Right renal pelvis (tissue), 4 donors: ENCODE measurements around the gene COL24A1. TPM values are rescaled to one million over a fixed set of nuclear protein-coding genes. Genes with fewer than 3 reads are reported as not detected.
"Not testable (repeated sequence)": the region's sequence is repeated elsewhere in the genome, so short reads cannot be mapped to it uniquely, and the experiment has no call there.

Experiments
- DNase-seq, 4 donors: peaks; one replicate each; pipeline ENCODE4 v3.0.0-alpha.2; 2013; ENCODE audit warnings: low read depth in 4 of 4, low spot score in 3 of 4, missing footprints in 1 of 4
- polyA plus RNA-seq, 4 donors: library from polyadenylated mRNA; unstranded; fragments of 120-200 nt; gene quantifications; one replicate each; pipeline ENCODE4 v1.2.1, GENCODE V29; 2013; ENCODE audit not compliant: insufficient read length in 4 of 4

COL24A1 gene
- polyA plus RNA-seq, 4 donors = 1.8 to 2.2 (median 1.9) TPM

DNA sequence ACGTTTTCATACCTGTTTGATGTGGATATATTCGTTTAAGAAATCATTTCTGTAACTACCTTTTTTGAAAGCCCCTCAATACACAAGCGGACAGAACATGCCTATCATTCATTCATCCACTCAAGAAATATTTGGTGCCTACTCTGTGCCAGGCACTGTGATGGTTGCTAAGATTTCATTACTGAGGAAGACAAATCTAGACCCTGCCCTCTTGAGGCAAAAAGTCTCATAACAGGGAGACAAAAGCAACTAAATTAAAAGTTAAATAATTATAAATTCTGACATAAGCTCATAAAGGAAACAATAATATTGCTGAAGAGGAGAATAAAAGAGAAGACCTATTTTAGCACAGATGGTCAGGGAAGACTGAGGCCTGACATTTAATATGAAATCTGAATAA is 244.8 kb downstream of the COL24A1 start:
- no peak for DNase-seq

DNA sequence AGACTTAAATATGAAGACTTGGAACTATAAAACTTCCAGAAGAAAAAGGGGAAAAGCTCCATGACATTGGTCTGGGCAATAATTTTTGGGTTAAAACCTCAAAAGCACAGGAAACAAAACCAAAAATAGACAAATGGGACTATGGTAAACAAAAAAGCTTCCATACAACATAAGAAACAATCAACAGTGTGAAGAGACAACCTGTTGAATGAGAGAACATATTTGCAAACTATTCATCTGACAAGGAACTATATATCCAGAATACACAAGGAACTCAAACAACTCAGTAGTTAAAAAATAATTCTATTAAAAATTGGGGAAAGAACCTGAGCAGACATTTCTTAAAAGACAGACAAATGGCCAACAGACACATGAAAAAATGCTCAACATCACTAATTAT is 255.7 kb downstream of the COL24A1 start:
- no peak for DNase-seq

DNA sequence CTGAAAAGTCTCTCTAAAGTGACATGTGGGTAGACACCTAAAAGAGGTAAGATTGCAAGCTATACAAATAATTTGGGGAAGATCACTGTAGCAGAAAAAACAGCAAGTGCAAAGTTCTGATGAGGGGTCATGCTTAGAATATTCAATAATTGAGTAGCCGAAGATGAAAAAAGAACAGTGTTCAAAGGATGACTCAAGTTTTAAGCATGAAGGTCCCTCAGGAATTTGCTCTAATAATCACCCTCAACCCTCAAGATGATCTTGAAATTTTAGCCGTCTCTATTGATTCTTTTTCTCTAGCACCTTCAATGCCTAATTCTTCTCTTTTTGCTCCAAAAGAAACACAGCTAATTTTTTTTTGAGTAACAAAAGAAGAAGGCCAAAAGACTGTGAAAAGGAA is 257.7 kb downstream of the COL24A1 start:
- no peak for DNase-seq

DNA sequence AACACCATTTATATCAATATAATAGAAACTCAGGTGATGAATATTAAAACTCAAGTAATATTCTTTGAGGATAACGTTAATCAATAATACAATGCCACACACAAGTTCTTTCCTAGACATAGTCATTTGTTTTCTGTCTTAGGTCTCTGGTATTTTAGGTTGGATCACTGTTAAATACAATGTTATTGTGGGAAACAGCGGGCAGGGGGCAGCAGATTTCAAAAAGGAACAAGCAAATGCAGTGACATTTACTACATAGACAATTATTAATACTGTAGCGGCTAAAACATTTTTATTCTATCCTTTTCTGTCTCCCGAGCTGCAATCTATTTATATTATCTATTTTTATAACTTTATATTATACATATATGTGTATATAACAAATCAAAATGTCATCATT is 261.9 kb downstream of the COL24A1 start:
- peak in 3 of 4 donors; percentile 7 to 33 (median 18) for DNase-seq

DNA sequence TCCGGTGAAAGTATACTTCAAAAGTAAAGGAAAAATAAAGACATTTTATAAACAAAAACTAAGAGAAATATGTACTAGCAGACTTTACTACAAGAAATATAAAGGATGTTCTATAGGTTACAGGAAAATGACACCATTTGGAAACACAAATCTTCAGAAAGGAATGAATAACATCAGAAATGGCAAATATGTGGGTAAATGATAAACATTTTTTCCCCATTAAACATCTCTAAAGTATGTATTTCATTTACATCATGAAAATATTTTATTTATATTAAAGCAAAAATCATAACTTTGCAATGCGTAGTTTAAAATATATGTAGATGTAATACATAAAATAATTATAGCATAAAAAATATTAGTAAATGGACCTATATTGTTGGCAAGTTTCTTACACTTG is 264.2 kb downstream of the COL24A1 start:
- DNase-seq = no peak

DNA sequence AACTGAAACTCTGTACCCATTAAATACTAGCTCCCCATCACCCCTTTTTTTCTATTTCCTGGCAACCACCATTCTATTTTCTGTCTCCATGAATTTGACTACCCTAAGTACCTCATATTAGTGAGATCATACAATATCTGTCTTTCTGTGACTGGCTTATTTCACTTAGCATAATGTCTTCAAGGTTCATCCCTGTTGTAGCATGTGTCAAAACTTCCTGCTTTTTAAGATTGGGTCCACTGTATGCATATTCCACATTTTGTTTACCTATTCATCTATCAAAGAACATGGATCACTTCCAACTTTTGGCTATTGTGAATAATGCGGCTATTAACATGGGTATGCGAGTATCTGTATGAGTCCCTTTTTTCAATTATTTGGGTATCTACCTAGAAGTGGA is 266.7 kb downstream of the COL24A1 start:
- no peak for DNase-seq

DNA sequence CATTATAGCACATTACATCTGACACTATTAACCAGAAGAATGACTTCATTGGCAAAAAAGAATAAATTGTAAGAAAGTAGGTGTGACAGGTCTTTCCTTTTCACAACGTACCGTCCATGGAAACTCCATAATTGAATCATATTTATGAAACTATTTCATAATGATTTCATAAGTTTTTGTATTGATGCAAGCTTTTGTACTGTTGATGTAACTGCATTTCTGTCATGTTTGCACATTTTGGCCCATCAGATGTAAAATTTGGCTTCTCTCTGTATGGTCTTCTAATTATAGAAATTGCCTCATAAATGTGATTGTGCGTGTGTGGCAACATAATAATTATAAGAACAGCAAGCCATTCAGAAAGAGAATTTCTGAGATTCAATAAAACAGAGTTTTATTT is 267.7 kb downstream of the COL24A1 start:
- no peak for DNase-seq

DNA sequence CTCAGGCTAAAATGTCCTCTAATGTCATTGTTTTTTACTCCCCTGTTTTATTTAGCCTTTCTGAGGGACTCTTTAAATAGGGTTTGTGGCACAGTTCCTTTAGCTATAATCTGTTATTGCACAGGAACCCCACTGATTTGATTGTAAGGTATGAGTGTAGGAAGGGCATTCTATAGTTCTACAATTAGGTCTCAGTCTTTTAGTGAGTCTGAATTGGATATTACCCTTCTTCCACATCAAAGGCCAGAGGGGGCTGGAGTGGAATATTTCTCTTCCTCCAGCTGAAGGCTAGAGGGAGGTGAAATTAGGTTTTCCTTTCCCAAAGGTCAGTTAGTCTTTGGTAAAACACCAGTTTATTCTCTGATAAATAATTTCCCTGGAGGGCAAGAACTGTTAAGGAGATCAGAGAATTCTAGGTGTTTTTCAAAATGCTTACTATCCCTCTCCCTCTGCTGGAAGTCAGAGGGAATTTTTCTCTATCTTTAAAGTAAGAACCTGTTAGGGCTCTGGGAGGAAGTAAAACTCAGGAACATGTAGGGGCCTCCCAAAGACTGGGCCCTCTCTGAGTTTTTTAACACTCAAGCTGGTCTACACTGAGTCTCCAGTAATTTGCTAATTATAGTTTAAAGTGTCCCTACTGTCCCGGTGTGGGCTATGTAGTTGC is 272.1 kb downstream of the COL24A1 start:
- DNase-seq = no peak

DNA sequence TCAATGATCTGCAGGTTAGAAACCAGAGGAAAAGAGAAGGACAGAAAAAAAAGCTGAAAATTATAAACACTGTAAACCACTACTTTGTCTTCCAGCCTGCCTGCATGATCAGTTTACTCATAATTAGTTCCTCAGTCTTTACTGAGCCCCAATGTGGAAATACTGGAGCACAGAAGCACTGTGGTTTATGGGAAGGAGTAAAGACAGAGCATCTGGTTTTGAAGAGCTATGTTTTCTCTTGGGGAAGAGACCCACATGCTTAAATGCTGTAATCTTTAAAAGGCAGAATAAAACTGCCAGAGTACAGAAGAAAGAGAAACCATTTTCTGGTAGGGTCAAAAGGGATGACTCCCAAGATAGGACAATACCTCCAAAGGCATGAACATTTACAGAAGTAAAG is 289.4 kb downstream of the COL24A1 start:
- no peak for DNase-seq

DNA sequence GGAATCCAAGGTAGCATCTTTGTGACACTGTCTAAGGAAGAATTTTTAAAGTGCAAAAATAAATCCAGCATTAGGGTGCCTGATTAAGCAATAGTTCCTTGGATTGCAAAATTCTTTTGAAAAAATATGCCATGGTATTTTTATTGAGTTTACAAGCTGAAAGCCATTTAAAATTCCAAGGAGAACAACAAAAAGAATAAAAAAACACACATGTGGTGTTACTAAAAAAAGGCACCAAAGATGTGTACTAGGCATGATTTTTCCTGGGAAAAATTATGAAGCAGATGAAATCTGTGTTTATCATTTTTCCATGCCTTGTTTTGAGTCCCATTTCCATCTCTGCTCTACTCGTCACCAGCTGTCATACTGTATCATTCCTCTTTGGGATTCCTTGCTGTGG is 291.4 kb downstream of the COL24A1 start:
- DNase-seq = no peak

DNA sequence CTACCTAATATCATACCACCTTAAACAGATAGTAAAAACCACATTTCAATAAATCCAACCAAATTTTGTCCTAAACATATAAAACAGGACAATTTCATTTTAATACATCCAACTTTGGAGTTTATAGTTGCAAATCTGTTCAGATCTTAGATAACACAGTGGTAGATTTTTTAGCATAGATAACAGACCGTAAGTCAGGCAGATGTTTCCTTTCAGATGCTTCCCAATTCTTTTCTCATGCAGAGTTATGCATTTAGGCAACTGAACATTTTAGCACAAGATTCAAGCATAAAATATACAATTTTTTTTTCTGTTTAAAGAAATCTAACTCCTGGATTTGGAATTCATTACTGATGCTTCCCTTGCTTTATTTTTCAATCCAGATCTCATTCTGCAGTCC is 291.8 kb downstream of the COL24A1 start:
- no peak for DNase-seq

DNA sequence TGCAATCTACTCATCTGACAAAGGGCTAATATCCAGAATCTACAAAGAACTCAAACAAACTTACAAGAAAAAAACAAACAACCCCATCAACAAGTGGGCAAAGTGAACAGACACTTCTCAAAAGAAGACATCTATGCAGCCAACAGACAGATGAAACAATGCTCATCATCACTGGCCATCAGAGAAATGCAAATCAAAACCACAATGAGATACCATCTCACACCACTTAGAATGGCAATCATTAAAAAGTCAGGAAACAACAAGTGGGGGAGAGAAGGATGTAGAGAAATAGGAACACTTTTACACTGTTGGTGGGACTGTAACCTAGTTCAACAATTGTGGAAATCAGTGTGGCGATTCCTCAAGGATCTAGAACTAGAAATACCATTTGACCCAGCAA is 292.9 kb downstream of the COL24A1 start:
- not testable (repeated sequence) for DNase-seq

DNA sequence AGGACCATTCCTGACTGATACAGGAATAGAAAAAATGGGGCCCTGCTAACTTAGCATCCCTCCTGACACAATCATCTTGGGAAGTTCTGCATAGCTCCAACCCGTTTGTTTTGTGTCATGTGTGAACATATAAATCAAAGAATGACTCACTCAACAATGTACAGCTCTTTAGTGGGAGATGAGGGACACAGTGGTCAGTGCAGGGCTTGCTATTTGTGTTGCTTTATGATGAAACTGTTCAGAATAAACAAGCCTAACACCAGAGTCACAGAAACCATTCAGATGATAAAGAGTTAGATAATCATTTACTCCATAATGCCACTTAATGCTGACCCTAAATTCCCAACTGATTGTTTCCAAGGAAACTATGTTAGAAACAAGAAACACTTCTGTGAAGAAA is 294.1 kb downstream of the COL24A1 start:
- no peak for DNase-seq

DNA sequence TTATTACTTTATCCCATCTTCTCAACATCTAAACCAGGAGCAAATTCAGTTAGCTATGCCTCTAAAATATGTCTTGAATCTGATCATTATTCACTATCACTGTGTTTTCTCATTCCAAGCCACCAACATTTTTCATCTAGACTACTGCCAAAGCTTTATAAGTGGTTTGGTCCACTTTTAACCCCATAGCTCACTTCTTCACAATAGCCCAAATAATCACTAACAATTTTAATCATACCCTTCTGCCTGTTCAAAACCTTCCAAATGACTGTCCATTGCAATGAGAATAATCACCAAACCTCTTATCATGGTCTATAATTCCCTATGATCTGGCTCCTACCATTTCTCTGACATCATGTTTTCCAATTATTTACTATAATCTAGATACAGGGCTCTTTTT is 298.6 kb downstream of the COL24A1 start:
- DNase-seq = no peak

DNA sequence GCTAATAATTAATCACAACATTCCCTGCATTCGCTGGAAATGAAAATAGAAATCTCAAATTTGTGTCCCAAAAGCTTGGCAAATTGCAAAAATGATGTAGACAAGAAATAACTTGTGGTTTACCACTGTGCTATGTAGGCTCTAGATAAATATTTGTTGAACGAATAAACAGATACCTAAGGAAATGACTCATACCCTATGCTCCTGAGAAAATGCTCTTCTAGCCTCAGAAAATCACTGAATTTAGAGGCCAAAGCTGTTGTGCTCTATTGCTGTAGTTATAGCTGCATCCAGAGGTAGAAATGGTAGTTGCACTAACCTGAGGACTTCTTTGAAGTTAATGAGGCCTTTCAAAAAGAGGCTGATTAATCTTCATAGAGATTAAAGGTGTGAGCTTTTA is 306.3 kb downstream of the COL24A1 start:
- DNase-seq = peak in 1 of 4 donors; percentile 10

DNA sequence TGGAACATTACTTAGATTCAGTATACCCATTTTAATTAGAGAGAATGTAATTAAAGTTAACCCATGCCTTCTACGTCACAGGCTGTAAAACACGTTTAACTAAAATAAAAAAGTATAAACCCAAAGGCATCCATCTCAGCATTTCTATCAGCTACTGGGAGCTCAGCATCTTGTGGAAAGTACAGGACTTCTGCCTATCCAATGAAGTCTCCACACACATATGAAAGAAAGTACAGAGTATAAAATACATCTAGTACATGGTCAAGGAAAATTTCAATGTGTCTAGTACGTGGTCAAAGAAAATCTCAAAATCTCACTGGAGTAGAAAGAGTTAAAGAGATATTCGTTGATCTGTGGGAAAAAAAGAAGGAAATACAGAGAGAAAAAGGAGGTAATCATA is 306.9 kb downstream of the COL24A1 start:
- DNase-seq = no peak

DNA sequence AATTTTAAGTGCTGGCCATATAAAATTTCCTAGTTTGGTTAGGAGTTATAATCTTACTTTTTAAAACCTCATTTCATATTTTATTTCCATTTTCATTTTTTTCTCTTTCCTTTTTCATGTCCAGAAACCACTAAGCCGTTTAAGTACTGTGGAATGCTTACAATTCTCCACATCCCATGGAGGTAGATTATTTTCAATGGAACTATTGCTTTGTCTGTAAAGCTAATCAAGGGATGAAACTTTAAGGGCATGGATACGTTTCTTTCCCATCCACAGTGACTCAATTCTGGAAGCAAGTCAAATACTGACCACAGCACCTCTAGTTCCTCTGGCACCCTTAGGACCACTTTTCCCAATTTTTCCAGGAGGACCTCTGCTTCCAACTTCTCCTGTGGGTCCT is 309.2 kb downstream of the COL24A1 start:
- DNase-seq = no peak

DNA sequence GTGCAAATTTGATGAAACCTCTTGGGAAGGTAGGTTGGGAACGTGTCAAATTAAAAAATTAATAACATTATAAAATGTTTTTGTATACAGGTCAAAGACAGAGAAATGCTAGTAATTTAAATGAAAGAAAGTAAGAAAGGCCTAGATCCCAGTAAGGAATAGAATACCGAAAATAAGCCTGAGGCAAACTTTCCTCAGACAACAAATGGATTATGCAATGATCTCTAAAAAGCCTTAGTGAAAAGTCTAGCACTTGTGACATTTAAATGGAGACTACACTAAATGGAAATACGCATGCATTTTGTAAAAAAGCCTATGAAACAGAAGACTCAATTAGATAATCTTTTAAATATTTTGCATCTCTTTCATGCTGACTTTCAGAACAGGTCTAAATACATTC is 309.9 kb downstream of the COL24A1 start:
- DNase-seq = no peak

DNA sequence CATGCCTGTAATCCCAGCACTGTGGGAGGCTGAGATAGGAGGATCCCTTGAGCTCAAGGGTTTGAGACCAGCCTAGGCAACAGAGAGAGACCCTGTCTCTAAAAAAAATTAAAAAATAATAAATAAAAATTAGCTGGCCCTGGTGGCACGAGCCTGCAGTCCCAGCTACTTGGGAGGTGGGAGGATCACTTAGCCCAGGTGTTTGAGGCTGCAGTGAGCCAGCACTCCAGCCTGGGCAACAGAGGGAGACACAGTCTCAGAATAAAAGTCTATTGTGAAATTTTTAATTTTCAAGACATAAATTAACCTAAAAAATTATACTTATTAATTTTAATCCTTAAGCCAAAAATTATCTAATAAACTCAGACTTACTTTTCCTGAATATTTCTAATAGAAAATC is 317.1 kb downstream of the COL24A1 start:
- no peak for DNase-seq

DNA sequence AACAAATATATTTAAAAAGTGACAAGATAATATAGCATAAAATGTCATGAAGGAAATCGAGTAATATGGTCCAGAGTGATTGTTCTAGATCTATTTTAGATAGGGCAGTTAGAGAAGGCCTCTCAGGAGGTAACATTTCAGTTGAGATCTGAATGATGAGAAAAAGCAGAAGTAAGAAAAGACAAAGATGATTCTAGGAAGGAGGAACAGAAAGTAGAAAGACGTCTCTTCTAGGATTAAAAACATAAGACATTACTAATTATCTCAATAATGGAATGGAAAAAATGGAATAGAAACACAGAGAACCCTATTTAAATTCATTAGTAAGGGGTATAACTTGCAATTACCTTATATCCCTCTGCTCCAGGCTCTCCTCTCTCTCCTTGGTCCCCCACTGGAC is 318.3 kb downstream of the COL24A1 start:
- DNase-seq = no peak

DNA sequence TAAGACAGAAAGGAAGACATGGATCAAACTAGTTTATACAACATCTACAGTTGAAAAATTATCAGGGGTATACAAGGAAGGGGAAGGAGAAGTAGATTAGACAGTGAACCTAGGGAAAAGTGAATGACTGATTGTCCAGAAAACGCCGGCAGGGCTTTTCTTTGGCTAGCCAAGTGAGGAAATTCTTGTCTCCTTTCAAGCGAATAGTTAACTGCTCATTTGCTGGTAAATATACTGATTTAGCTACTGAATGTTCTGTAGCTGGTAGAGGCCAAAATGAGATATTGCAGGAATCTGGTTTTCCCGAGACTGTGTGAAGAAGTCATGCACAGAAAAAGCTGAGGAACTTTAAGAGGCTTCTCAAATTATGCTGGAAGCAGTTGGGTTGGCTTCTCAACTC is 319.8 kb downstream of the COL24A1 start:
- DNase-seq = peak in 1 of 4 donors; percentile 4

DNA sequence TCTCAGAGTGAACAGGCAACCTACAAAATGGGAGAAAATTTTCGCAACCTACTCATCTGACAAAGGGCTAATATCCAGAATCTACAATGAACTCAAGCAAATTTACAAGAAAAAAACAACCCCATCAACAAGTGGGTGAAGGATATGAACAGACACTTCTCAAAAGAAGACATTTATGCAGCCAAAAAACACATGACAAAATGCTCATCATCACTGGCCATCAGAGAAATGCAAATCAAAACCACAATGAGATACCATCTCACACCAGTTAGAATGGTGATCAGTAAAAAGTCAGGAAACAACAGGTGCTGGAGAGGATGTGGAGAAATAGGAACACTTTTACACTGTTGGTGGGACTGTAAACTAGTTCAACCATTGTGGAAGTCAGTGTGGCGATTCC is 323.4 kb downstream of the COL24A1 start:
- DNase-seq = not testable (repeated sequence)

DNA sequence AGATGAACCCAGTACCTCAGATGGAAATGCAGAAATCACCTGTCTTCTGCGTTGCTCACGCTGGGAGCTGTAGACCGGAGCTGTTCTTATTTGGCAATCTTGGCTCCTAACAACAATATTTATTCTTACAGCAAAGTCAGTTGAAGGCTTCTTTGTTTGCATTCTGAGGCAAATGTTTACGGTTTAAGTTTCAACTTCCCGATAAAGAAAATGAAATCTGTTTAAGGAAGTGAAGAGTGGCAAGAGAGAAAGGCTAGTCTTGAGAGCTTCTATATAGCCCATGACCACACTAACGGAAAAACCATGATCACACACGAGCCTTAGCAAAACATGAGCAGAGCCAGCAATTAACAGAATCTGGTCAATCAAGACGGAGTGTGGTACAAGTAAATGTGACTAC is 325.7 kb downstream of the COL24A1 start:
- no peak for DNase-seq
